Stimulated activated effector memory CD8-positive, alpha-beta T cell treated with anti-CD3 and anti-CD28 coated beads, Interleukin-12 subunit alpha, Interleukin-12 subunit beta, amount 100 ng/mL, for 72 hours (primary cell): Measurements from ENCODE around the gene UMODL1.

Source experiments
- ATAC-seq: fragments of 150-1000 bp; cut with Tn5 transposase; 2 replicates; pipeline ENCODE4 v1.10.0; 2021
- DNase-seq, 2 donors: peaks; one replicate each; pipeline ENCODE4 v3.0.0; 2021 to 2022; ENCODE audit warnings: low spot score in 2 of 2
- H3K27ac Mint-ChIP-seq: one replicate; pipeline ENCODE4 v1.8.0; 2022; ENCODE audit warnings: mild to moderate bottlenecking, mixed read lengths
- H3K36me3 Mint-ChIP-seq: one replicate; pipeline ENCODE4 v1.8.0; 2022; ENCODE audit warnings: mild to moderate bottlenecking, mixed read lengths
- H3K4me1 Mint-ChIP-seq: one replicate; pipeline ENCODE4 v1.8.0; 2022; ENCODE audit warnings: mixed read lengths
- H3K4me3 Mint-ChIP-seq: one replicate; pipeline ENCODE4 v1.8.0; 2022; ENCODE audit warnings: mild to moderate bottlenecking, mixed read lengths
- H3K9me3 Mint-ChIP-seq: one replicate; pipeline ENCODE4 v1.8.0; 2022; ENCODE audit warnings: mixed read lengths

Gene UMODL1

DNA sequence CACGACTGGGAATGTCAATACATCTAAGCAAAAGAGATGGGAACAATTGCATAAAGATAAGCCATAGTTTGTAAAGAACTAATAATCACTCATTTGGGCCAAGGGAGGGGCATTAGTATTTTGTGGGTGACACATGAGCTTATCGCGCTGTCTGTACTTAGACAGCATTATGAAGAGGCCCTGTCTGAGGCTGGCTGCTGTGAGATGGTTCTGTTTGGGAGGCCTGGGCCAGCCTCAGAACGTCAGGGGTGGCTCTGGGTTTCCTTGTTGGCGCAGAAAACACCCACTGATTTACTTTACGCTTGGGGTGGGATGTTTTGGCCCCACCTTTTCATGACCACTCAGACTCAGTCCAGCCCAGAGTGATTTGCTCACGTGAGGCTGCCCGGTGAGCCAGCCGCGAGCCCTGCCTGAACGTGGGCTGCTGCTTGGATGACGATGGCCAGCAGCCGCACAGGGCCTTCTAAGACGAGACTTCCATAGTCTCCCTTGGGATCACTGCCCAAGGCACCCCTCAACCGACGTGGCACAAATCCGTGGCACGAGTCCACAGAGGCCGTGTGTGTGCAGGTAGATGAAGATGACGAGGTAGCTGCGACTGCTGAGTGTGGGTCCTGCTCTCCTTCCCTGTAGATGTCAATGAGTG, 18.7 kb downstream of the UMODL1 start:
- Mint-ChIP-seq H3K4me1 (peaks cover 12% of the 10 kb centered on the region), H3K9me3 (no peaks in the 10 kb centered on the region), H3K27ac (no peak overlapping the region), H3K4me3 (no peak overlapping the region), H3K36me3 (no peaks in the 10 kb centered on the region)
- DNase-seq (no peak), ATAC-seq (no peak)

GRCh38 chr21:42091899-42092508, 20.9 kb downstream of the UMODL1 start:
- Mint-ChIP-seq H3K4me3 (no peak overlapping the region), H3K9me3 (no peaks in the 10 kb centered on the region), H3K27ac (no peak overlapping the region), H3K36me3 (no peaks in the 10 kb centered on the region), H3K4me1 (peaks cover 12% of the 10 kb centered on the region)
- no peak for DNase-seq
- no peak for ATAC-seq

DNA sequence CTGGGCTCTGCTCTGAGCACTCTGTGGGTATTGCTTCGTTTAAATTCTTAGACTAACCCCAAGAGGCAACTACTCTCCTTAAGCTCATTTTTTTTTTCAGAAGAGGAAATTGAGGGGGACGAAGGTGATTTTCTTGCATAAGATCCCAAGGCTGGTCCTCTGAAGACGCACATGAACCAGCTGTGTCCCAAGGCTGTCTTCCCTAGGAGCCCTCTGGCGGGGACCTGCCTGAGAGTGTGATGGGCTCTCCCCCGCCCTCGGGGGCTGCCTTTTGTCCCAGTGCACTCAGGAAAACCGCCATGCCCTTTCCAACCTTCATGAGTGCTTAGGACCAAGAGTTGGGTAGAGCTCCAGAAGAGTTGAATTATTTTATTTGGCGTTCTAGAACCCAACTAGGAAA, 21.7 kb downstream of the UMODL1 start:
- Mint-ChIP-seq H3K36me3 (no peaks in the 10 kb centered on the region), H3K9me3 (no peaks in the 10 kb centered on the region), H3K4me1 (peaks cover 12% of the 10 kb centered on the region), H3K4me3 (no peak overlapping the region), H3K27ac (no peak overlapping the region)
- ATAC-seq (no peak), DNase-seq (no peak)

- Mint-ChIP-seq H3K4me1 (peaks cover 12% of the 10 kb centered on the region), H3K9me3 (no peaks in the 10 kb centered on the region), H3K36me3 (no peaks in the 10 kb centered on the region), H3K27ac (no peak overlapping the region), H3K4me3 (no peak overlapping the region)
- ATAC-seq (no peak), DNase-seq (no peak)
Measured at GRCh38 chr21:42093186-42093585, 22.1 kb downstream of the UMODL1 start.

GRCh38 chr21:42093991-42094421, 22.9 kb downstream of the UMODL1 start:
- no peaks in the 10 kb centered on the region for H3K9me3 Mint-ChIP-seq
- no peak overlapping the region for H3K27ac Mint-ChIP-seq
- DNase-seq (no peak), ATAC-seq (no peak)
- H3K4me3 Mint-ChIP-seq, result no peak overlapping the region
- H3K36me3 Mint-ChIP-seq, result no peaks in the 10 kb centered on the region
- H3K4me1 Mint-ChIP-seq, result peaks cover 10% of the 10 kb centered on the region

DNA sequence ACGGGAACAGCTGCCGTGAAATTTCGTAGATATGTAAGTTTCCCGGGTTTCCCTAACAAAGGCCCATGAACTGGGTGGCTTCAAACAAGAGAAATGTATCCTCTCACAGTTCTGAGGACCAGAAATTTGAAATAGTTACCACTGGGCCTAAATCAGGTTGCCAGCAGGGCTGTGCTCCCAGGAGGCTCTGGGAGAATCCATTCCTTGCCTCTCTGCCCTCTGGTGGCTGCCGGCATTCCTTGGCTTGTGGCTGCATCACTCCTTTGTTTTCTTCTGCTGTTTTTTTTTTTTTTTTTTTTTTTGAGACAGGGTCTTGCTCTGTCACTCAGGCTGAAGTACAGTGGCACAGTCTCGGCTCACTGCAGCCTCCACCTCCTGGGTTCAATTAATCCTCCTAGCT, 23.7 kb downstream of the UMODL1 start:
- Mint-ChIP-seq H3K27ac (no peak overlapping the region), H3K4me3 (no peak overlapping the region), H3K36me3 (no peaks in the 10 kb centered on the region), H3K4me1 (peaks cover 2% of the 10 kb centered on the region), H3K9me3 (no peaks in the 10 kb centered on the region)
- no peak for ATAC-seq
- DNase-seq, result no peak

GRCh38 chr21:42095581-42095980, 24.5 kb downstream of the UMODL1 start:
- H3K36me3 Mint-ChIP-seq, result no peaks in the 10 kb centered on the region
- H3K9me3 Mint-ChIP-seq, result no peaks in the 10 kb centered on the region
- no peaks in the 10 kb centered on the region for H3K4me1 Mint-ChIP-seq
- no peak overlapping the region for H3K27ac Mint-ChIP-seq
- H3K4me3 Mint-ChIP-seq, result no peak overlapping the region
- ATAC-seq (no peak), DNase-seq (no peak)

GRCh38 chr21:42096566-42096965, 25.4 kb downstream of the UMODL1 start:
- H3K4me1 Mint-ChIP-seq, result no peaks in the 10 kb centered on the region
- no peak overlapping the region for H3K4me3 Mint-ChIP-seq
- H3K9me3 Mint-ChIP-seq, result no peaks in the 10 kb centered on the region
- H3K36me3 Mint-ChIP-seq, result no peaks in the 10 kb centered on the region
- no peak for ATAC-seq
- no peak overlapping the region for H3K27ac Mint-ChIP-seq
- no peak for DNase-seq

GRCh38 chr21:42097274-42097673, 26.2 kb downstream of the UMODL1 start:
- no peaks in the 10 kb centered on the region for H3K9me3 Mint-ChIP-seq
- H3K36me3 Mint-ChIP-seq, result no peaks in the 10 kb centered on the region
- no peak overlapping the region for H3K27ac Mint-ChIP-seq
- DNase-seq, result no peak
- H3K4me3 Mint-ChIP-seq, result no peak overlapping the region
- H3K4me1 Mint-ChIP-seq, result no peaks in the 10 kb centered on the region
- ATAC-seq, result no peak

GRCh38 chr21:42097860-42098454, 26.8 kb downstream of the UMODL1 start:
- Mint-ChIP-seq H3K27ac (no peak overlapping the region), H3K9me3 (no peaks in the 10 kb centered on the region), H3K36me3 (no peaks in the 10 kb centered on the region), H3K4me1 (no peaks in the 10 kb centered on the region), H3K4me3 (no peak overlapping the region)
- DNase-seq (no peak), ATAC-seq (peak; percentile 87)

- Mint-ChIP-seq H3K9me3 (no peaks in the 10 kb centered on the region), H3K36me3 (no peaks in the 10 kb centered on the region), H3K4me1 (no peaks in the 10 kb centered on the region), H3K27ac (no peak overlapping the region), H3K4me3 (no peak overlapping the region)
- ATAC-seq (no peak), DNase-seq (no peak)
Measured at GRCh38 chr21:42098957-42099505, 27.9 kb downstream of the UMODL1 start.

GRCh38 chr21:42101246-42101645, 30.1 kb downstream of the UMODL1 start:
- H3K36me3 Mint-ChIP-seq, result no peaks in the 10 kb centered on the region
- no peaks in the 10 kb centered on the region for H3K4me1 Mint-ChIP-seq
- ATAC-seq (no peak), DNase-seq (no peak)
- H3K4me3 Mint-ChIP-seq, result no peak overlapping the region
- no peaks in the 10 kb centered on the region for H3K9me3 Mint-ChIP-seq
- H3K27ac Mint-ChIP-seq, result no peak overlapping the region

DNA sequence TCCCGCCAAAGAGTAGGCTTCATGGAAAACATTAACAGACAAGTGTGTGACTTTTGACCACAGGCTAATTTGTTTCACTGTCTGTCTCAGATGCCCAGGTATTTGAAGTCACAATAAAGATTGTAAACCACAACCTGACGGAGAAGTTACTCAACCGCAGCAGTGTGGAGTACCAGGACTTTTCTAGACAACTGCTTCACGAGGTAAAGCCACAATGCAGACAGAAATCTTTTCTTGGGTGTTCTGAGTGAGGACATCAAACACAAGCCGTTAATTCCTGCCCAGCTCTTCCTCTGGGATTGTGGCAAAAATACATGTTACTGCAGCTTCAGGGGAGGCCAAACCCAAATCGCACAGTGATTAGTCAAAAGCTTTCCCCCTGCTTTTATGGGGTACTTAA, 31.0 kb downstream of the UMODL1 start:
- ATAC-seq, result no peak
- no peak for DNase-seq
- H3K9me3 Mint-ChIP-seq, result no peaks in the 10 kb centered on the region

GRCh38 chr21:42102526-42102925, 31.4 kb downstream of the UMODL1 start:
- Mint-ChIP-seq H3K27ac (no peak overlapping the region), H3K36me3 (no peaks in the 10 kb centered on the region)
- no peak for ATAC-seq

More for the DNA sequence above, 31.0 kb downstream of the UMODL1 start:
- no peak overlapping the region for H3K4me3 Mint-ChIP-seq
- no peak overlapping the region for H3K27ac Mint-ChIP-seq
- no peaks in the 10 kb centered on the region for H3K36me3 Mint-ChIP-seq
- no peaks in the 10 kb centered on the region for H3K4me1 Mint-ChIP-seq

DNA sequence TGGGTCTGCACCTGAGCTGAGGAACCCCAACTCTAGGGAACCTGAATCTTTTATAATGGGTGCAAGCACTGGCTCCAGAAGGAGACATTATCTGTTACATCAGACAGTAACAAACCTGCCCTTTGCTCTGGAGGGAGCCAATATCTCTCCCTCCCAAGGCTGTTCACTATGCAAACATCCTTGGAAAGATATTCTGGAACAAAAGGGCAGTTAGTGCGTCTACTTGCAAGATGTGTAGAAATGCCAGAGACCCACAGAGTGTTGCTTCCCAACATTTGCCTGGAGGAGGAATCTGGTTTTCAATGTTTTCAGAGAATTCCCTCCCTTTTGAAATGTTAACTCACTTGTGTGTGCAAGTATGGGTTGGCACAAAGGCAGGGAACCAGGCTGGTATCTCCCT, 31.9 kb downstream of the UMODL1 start:
- H3K4me3 Mint-ChIP-seq, result no peak overlapping the region
- no peaks in the 10 kb centered on the region for H3K36me3 Mint-ChIP-seq
- no peaks in the 10 kb centered on the region for H3K9me3 Mint-ChIP-seq
- no peak overlapping the region for H3K27ac Mint-ChIP-seq
- no peaks in the 10 kb centered on the region for H3K4me1 Mint-ChIP-seq
- DNase-seq (no peak), ATAC-seq (no peak)

More at GRCh38 chr21:42102526-42102925, 31.4 kb downstream of the UMODL1 start:
- Mint-ChIP-seq H3K4me1 (no peaks in the 10 kb centered on the region), H3K9me3 (no peaks in the 10 kb centered on the region), H3K4me3 (no peak overlapping the region)
- no peak for DNase-seq

- DNase-seq (no peak), ATAC-seq (no peak)
- Mint-ChIP-seq H3K4me1 (no peaks in the 10 kb centered on the region), H3K36me3 (no peaks in the 10 kb centered on the region), H3K9me3 (no peaks in the 10 kb centered on the region), H3K4me3 (no peak overlapping the region), H3K27ac (no peak overlapping the region)
Measured at GRCh38 chr21:42103843-42104242, 32.7 kb downstream of the UMODL1 start.
